Mesodermal cell (in vitro differentiated cells): ENCODE results near the gene NKTR.

Experiments
- H3K27ac ChIP-seq: 2 replicates; pipeline ENCODE4 v1.7.0; 2013; ENCODE audit warnings: mild to moderate bottlenecking, low read depth, low read length, moderate library complexity; ENCODE audit not compliant: severe bottlenecking
- H3K36me3 ChIP-seq: 2 replicates; pipeline ENCODE4 v1.7.1; 2013; ENCODE audit warnings: mild to moderate bottlenecking, low read length, moderate library complexity; ENCODE audit not compliant: control insufficient read depth, insufficient read depth
- H3K4me1 ChIP-seq: one replicate; pipeline ENCODE4 v1.7.1; 2013; ENCODE audit warnings: mild to moderate bottlenecking, low read length; ENCODE audit not compliant: insufficient read depth, control insufficient read depth, poor library complexity, severe bottlenecking
- H3K4me3 ChIP-seq: 2 replicates; pipeline ENCODE4 v1.7.0; 2013; ENCODE audit warnings: low read length, control low read depth, mild to moderate bottlenecking; ENCODE audit not compliant: insufficient read depth, poor library complexity, severe bottlenecking; ENCODE audit errors: extremely low read depth
- H3K9me3 ChIP-seq: 2 replicates; pipeline ENCODE4 v1.7.1; 2013; ENCODE audit warnings: mild to moderate bottlenecking, low read length, moderate library complexity; ENCODE audit not compliant: control insufficient read depth
- WGBS, 2 experiments: methylation state at CpG; one replicate each; pipeline ENCODE4 v1.1.5; 2013; ENCODE audit warnings: missing lambda C conversion rate in 2 of 2; ENCODE audit not compliant: insufficient coverage in 2 of 2; 5-methylcytosine and 5-hydroxymethylcytosine counted together

The NKTR gene

DNA sequence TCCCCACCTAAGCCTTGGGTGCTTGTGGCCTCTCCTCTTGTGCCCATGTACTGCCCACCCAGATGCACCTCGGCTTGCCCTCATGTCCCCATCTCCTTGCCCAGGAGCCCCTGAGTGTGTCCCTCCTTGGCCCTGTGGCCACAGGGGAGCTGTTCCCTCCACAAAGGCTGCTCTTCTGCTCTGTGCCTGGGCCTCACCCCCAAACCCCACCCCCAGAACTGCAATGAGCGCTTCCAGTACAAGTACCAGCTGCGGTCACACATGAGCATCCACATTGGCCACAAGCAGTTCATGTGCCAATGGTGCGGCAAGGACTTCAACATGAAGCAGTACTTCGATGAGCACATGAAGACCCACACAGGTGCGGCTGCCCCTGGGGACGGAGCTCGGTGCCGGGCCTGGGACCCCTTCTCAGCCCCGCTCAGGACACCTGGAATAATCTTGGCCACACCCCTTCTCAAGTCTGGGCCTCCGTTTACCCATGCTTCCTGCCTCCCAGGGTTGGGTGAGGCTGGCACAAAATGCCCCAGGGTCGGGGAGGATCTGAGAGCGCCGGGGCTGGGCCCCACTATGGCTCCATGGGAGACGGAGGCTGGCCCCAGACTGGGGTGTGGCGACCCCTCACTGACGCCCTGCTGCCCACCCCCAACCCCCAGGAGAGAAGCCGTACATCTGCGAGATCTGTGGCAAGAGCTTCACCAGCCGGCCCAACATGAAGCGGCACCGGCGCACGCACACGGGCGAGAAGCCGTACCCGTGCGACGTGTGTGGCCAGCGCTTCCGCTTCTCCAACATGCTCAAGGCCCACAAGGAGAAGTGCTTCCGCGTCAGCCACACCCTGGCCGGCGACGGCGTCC, 63.3 kb downstream of the NKTR start:
- 94 to 95% methylated on average over 30 to 38 of the region's 38 CpGs for WGBS, 2 experiments
- H3K4me3 ChIP-seq, result no peak overlapping the region
- H3K9me3 ChIP-seq, result no peaks in the 10 kb centered on the region
- peaks cover 9% of the 10 kb centered on the region for H3K36me3 ChIP-seq
- peaks cover 6% of the 10 kb centered on the region for H3K4me1 ChIP-seq
- H3K27ac ChIP-seq, result no peak overlapping the region

DNA sequence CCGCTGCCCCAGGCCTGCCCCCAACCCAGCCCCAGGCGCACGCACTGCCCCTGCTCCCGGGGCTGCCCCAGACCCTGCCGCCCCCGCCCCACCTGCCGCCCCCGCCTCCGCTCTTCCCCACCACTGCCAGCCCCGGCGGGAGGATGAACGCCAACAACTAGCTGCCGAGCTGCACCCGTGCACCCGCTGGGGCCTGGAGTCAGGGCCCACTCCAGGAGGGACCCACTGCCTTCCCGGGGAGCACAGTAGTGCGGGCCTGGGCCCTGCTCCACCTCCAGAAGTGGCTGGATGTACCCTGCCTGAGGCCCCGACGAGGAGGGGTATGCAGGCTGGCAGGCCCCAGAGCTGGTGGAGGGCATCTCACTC, 63.9 kb downstream of the NKTR start:
- H3K4me1 ChIP-seq, result peaks cover 6% of the 10 kb centered on the region
- WGBS, 2 experiments, result 89 to 100% methylated on average over 7 to 9 of the region's 19 CpGs
- no peak overlapping the region for H3K27ac ChIP-seq
- no peaks in the 10 kb centered on the region for H3K9me3 ChIP-seq
- H3K36me3 ChIP-seq, result peaks cover 9% of the 10 kb centered on the region
- no peak overlapping the region for H3K4me3 ChIP-seq

DNA sequence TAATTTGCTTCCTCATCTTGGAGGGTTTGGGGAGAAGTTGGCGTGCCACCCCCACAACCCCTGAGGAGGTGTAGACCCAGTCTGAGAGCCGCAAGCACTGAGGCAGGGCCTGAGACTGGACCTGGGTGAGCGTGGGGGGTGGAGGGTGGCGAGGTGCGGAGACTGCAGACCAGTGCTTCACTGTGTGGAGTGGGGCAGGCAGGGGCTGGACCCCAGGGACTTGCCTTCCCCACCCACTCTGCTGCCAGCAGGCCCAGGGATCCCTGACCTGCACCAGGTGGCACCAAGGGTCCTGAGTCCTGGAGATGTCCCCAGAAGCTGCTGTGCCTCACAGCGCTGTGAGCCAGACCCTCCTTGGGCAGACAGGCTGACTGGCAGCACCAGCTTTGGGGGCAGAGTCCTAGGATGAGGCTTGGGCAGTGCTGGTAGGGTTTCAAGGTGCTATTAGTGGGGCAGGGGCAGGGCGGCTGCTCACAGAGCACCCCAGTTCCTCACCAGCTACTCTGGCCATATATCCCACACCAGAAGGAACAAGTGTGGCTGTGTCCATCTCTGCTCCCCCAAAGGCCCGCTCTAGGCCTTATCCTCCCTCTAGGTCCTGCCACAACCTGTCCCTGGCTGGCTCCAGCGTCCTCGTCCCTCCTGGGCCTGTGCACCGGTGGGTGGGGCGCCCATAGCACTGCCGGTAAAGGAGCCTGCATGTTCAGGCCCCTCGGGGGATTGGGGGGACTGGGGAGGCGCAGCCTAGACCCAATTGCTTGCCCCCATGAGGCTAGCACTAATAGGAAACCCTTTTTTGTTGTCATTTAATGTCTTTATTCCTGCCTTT, 64.8 kb downstream of the NKTR start:
- peaks cover 9% of the 10 kb centered on the region for H3K36me3 ChIP-seq
- no peaks in the 10 kb centered on the region for H3K4me1 ChIP-seq
- H3K4me3 ChIP-seq, result no peak overlapping the region
- no peak overlapping the region for H3K27ac ChIP-seq
- no peaks in the 10 kb centered on the region for H3K9me3 ChIP-seq
- 89 to 90% methylated on average over 3 to 10 of the region's 15 CpGs for whole genome bisulfite sequencing, 2 experiments

DNA sequence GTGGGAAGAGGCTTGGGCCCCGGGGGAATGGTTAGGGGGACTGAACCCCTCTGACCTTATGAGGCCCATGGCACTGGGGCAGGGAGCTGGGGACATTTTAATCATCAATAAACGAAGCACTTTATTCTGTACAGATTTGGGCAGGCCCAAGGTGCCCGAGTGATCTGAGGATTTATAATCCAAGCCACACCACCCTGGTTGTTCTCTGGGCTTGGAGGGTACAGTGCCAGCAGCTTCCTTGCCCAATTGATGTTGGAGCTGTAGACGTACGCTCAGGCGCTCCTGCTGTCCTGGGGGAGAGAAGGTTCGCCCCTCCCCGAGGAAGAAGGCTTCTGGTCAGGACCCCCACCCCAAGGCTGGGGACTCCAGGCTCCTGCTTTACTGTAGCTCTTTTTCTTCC, 65.5 kb downstream of the NKTR start:
- Histone ChIP-seq H3K4me1 (no peaks in the 10 kb centered on the region), H3K27ac (no peak overlapping the region), H3K4me3 (no peak overlapping the region), H3K36me3 (peaks cover 9% of the 10 kb centered on the region), H3K9me3 (no peaks in the 10 kb centered on the region)
- WGBS, 2 experiments, result 84 to 86% methylated on average over 6 to 7 of the region's 8 CpGs

DNA sequence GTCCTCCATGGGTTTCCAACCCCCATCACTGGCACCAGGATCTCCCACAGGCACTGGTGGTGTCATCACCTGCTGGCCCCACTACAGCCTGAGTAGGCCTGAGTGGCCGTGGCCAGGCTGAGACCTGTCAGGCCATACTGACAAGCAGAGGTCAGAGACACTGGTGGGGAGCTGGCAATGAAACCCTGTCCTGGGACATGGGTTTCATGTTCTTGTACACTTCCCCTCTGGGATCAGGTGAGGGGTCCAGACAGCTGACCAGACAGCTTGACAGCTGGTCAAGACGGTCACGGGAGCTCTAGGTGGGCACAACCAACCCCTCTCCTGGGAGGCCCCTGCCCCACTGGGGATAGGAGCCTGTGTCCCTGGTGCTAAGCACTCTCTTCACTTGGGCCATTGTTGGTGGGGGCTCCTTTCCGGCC, 66.1 kb downstream of the NKTR start:
- no peak overlapping the region for H3K4me3 ChIP-seq
- H3K27ac ChIP-seq, result no peak overlapping the region
- H3K4me1 ChIP-seq, result no peaks in the 10 kb centered on the region
- no peaks in the 10 kb centered on the region for H3K9me3 ChIP-seq
- H3K36me3 ChIP-seq, result peaks cover 5% of the 10 kb centered on the region
- WGBS, 2 experiments, result 87 to 92% methylated on average over 3 of the region's 4 CpGs

DNA sequence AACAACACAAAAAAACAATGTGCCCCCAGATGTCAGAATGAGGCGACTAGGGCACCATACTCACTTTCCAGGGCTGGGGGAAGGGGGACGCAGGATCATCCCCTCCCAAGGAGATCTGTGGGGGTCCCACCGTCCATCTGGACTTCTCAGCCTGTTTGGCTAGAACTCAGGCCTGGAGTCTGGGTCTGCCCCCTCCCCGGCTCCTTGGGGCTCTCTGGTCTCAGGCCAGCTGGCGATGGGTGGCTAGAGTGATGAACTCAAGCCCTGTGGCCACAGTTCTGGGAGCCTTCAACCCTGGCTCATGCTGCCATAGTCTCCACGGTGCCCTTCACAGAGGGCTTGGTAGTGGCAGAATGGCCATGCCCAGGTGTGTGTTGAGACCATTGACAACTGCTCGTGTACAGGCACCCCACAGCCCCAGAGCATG, 66.6 kb downstream of the NKTR start:
- Histone ChIP-seq H3K27ac (no peak overlapping the region), H3K4me1 (no peaks in the 10 kb centered on the region), H3K4me3 (no peak overlapping the region), H3K36me3 (no peaks in the 10 kb centered on the region), H3K9me3 (no peaks in the 10 kb centered on the region)
- 95 to 98% methylated on average over 7 of the region's 7 CpGs for WGBS, 2 experiments

DNA sequence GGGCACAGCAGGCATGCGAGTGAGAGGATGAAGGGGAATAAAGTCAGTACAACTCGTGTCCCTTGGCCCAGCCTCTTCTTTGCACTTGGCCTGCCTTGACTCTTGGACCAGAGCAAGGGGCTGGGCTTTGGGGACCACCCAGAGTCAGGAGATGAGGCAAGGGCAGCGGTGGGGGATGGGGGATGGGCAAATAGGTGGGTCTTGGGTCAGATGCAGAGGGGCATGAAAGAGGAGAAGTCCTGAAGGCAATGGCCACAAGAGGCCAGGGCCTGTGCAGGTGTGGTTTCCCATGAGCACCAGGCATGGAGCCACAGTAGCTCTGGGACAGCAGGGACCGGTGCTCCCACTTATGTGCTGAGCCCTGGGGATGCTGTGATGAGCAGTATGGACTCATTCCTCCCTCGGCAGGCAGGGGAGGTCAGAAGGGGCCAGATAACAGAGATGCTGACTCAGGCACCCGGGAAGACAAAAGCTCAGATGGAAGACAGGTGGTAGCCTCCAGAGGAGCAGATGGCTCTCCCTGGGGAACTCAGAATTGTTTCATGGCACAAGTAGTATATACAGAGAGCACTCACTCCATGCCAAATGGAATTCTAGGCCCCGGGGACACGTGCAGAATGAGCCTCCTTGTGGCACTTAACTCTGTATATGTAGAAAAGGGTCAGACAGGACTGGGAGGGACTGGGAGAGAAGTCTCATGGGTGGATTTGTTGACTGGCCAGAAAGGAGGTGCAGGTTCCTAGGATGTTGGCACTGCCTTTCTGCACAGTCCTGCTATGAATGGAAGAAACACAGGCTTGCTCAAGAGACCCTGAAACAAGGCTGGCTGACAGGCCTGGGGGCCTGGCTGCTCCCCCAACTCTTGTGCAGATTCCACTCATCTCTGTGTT, 67.3 kb downstream of the NKTR start:
- 81 to 83% methylated on average over 6 of the region's 8 CpGs for WGBS, 2 experiments
- Histone ChIP-seq H3K27ac (no peak overlapping the region), H3K4me1 (no peaks in the 10 kb centered on the region), H3K4me3 (no peak overlapping the region), H3K36me3 (no peaks in the 10 kb centered on the region), H3K9me3 (no peaks in the 10 kb centered on the region)

DNA sequence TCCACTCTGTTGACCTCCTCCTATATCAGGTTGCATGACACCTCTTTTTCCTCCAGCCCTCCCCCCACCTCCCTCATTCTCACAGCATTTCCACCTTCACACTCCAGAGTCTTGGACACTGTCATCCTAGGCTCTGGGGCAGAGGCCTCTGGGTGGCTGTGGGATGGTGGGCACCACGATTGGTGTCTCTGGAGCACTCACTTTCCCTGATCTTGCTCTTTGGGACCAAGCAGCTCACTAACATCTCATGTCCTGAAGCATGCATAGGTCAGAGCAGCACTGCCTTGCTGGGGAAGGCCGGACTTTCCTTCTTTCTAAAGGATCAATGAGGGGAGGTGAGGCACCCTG, 67.9 kb downstream of the NKTR start:
- no peaks in the 10 kb centered on the region for H3K36me3 ChIP-seq
- no peak overlapping the region for H3K27ac ChIP-seq
- WGBS, 2 experiments, result 94% methylated on average over 2 of the region's 2 CpGs; no CpG with 5 or more reads in 1 of the 2 experiments
- no peaks in the 10 kb centered on the region for H3K9me3 ChIP-seq
- H3K4me3 ChIP-seq, result no peak overlapping the region
- no peaks in the 10 kb centered on the region for H3K4me1 ChIP-seq

DNA sequence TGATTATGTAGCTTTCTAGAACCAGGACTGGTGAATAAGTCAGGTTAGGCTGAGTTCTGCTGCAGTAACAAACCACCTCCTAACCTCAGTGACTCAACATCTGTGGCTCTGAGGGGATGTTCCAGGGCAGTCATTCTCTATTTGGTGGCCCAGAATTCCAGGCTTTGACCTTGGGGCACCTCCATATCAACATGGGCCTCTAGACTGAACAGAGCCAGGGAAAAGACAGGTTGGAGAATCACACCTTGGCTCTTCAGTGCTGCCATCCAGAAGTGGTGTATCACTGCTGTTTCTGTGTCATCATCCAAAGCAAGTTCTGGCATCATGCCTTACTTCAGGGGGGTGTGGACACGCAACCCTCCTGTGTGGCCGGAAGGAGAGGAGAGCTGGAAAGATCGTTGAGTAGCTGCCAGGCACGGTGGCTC, 68.3 kb downstream of the NKTR start:
- no peak overlapping the region for H3K27ac ChIP-seq
- H3K4me3 ChIP-seq, result no peak overlapping the region
- H3K9me3 ChIP-seq, result no peaks in the 10 kb centered on the region
- H3K36me3 ChIP-seq, result no peaks in the 10 kb centered on the region
- WGBS, 2 experiments, result 90 to 100% methylated on average over 4 of the region's 4 CpGs
- no peaks in the 10 kb centered on the region for H3K4me1 ChIP-seq

DNA sequence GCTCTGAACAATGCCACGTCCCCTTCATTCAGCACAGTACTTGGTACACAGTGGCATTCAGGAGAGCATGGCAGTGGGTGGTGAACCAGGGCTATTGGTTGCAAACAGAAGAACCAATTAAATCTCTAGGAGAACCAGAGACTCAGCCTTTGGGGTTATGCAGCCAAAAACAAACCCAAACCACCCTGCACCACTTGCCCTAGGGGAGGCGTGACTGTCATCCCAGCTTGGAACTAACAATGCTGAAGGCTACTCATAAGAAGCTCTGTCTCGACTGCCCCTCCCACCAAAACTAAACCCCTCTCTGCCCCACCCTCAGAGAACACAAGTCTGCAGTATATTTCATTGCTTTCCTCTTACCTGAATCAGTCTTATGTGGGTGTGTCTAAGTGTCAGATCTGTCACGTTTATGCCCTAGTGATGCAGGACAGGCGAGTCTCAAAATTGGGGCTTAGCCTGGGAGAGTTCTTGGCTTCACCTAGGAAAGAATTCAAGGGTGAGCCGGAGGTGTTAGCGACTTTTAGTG, 69.6 kb downstream of the NKTR start:
- H3K36me3 ChIP-seq, result no peaks in the 10 kb centered on the region
- no peaks in the 10 kb centered on the region for H3K4me1 ChIP-seq
- H3K27ac ChIP-seq, result no peak overlapping the region
- WGBS, 2 experiments, result 81 to 87% methylated on average over 6 of the region's 7 CpGs
- H3K4me3 ChIP-seq, result no peak overlapping the region
- H3K9me3 ChIP-seq, result no peaks in the 10 kb centered on the region
